KMS-11 (cell line): Measurements from ENCODE around the gene A2M.

Source experiments
- H2AFZ ChIP-seq: fragments of 200-600 bp; sonication (generic); 2 replicates; pipeline ENCODE4 v1.6.1; 2016; ENCODE audit warnings: antibody characterized with exemption, mixed run types, low read depth
- H3K27ac ChIP-seq: fragments of 200-600 bp; sonication (generic); 2 replicates; pipeline ENCODE4 v1.6.1; 2016; ENCODE audit warnings: mild to moderate bottlenecking, mixed run types
- H3K27me3 ChIP-seq: fragments of 200-600 bp; sonication (generic); 2 replicates; pipeline ENCODE4 v1.6.1; 2017; ENCODE audit warnings: mild to moderate bottlenecking, low read depth, mixed run types, moderate library complexity; ENCODE audit not compliant: insufficient read depth
- H3K36me3 ChIP-seq: fragments of 200-600 bp; sonication (generic); 2 replicates; pipeline ENCODE4 v1.6.1; 2017; ENCODE audit warnings: mild to moderate bottlenecking, mixed run types; ENCODE audit not compliant: insufficient read depth
- H3K4me1 ChIP-seq: fragments of 200-600 bp; sonication (generic); 2 replicates; pipeline ENCODE4 v1.6.1; 2016; ENCODE audit warnings: mild to moderate bottlenecking, low read depth, mixed run types; ENCODE audit not compliant: poor library complexity, severe bottlenecking
- H3K4me2 ChIP-seq: fragments of 200-600 bp; sonication (generic); 2 replicates; pipeline ENCODE4 v1.7.0; 2016; ENCODE audit warnings: mild to moderate bottlenecking, mixed run types
- H3K4me3 ChIP-seq: fragments of 200-600 bp; sonication (generic); IDR thresholded peaks from 2 replicates; pipeline ENCODE4 v1.6.1; 2017; ENCODE audit warnings: low read depth, low read length, mixed read lengths; ENCODE audit not compliant: insufficient read depth
- H3K79me2 ChIP-seq: fragments of 200-600 bp; sonication (generic); 2 replicates; pipeline ENCODE4 v1.6.1; 2016; ENCODE audit warnings: low read depth, mixed run types; ENCODE audit not compliant: insufficient read depth
- H3K9ac ChIP-seq: fragments of 200-600 bp; sonication (generic); 2 replicates; pipeline ENCODE4 v1.6.1; 2016; ENCODE audit warnings: mild to moderate bottlenecking, mixed run types
- H4K20me1 ChIP-seq: fragments of 200-600 bp; sonication (generic); 2 replicates; pipeline ENCODE4 v1.6.1; 2016; ENCODE audit warnings: mild to moderate bottlenecking, mixed run types; ENCODE audit not compliant: insufficient read depth
- CTCF ChIP-seq: fragments of 200-600 bp; sonication (generic); conservative IDR thresholded peaks from 2 replicates; pipeline ENCODE4 v1.6.1; 2017; ENCODE audit warnings: low read depth, mild to moderate bottlenecking, antibody characterized with exemption, low read length, moderate library complexity, mixed read lengths

The A2M gene

GRCh38 chr12:9076733-9077132 lies 39.0 kb downstream of the A2M start:
- no peak overlapping the region for H3K27ac ChIP-seq
- H3K4me2 ChIP-seq: no peak overlapping the region
- no peaks in the 10 kb centered on the region for H3K79me2 ChIP-seq
- no peaks in the 10 kb centered on the region for H3K4me1 ChIP-seq
- H4K20me1 ChIP-seq: no peaks in the 10 kb centered on the region
- no peaks in the 10 kb centered on the region for H3K36me3 ChIP-seq
- no peak overlapping the region for H2AFZ ChIP-seq
- H3K9ac ChIP-seq: no peak overlapping the region
- H3K27me3 ChIP-seq: no peaks in the 10 kb centered on the region
- no peak overlapping the region for H3K4me3 ChIP-seq
- no peak for TF ChIP-seq CTCF

GRCh38 chr12:9075138-9075535 lies 40.6 kb downstream of the A2M start:
- Histone ChIP-seq H3K79me2 (no peaks in the 10 kb centered on the region), H4K20me1 (no peaks in the 10 kb centered on the region), H3K9ac (no peak overlapping the region), H3K4me1 (no peaks in the 10 kb centered on the region), H3K4me3 (no peak overlapping the region), H2AFZ (no peak overlapping the region), H3K4me2 (no peak overlapping the region), H3K27ac (no peak overlapping the region), H3K27me3 (no peaks in the 10 kb centered on the region), H3K36me3 (no peaks in the 10 kb centered on the region)
- no peak for TF ChIP-seq CTCF

- H3K27ac ChIP-seq: no peak overlapping the region
- H3K4me1 ChIP-seq: no peaks in the 10 kb centered on the region
- H3K36me3 ChIP-seq: no peaks in the 10 kb centered on the region
- H2AFZ ChIP-seq: no peak overlapping the region
- no peak for TF ChIP-seq CTCF
- no peaks in the 10 kb centered on the region for H4K20me1 ChIP-seq
- no peak overlapping the region for H3K4me3 ChIP-seq
- H3K79me2 ChIP-seq: no peaks in the 10 kb centered on the region
- no peak overlapping the region for H3K4me2 ChIP-seq
- no peak overlapping the region for H3K9ac ChIP-seq
- H3K27me3 ChIP-seq: no peaks in the 10 kb centered on the region
Observed at GRCh38 chr12:9074484-9075137, 41.1 kb downstream of the A2M start.

- Histone ChIP-seq H3K36me3 (no peaks in the 10 kb centered on the region), H3K4me2 (no peak overlapping the region), H3K79me2 (no peaks in the 10 kb centered on the region), H3K4me1 (no peaks in the 10 kb centered on the region), H4K20me1 (no peaks in the 10 kb centered on the region), H2AFZ (no peak overlapping the region), H3K9ac (no peak overlapping the region), H3K27me3 (no peaks in the 10 kb centered on the region), H3K4me3 (no peak overlapping the region), H3K27ac (no peak overlapping the region)
- no peak for TF ChIP-seq CTCF
Observed at GRCh38 chr12:9073076-9073475, 42.6 kb downstream of the A2M start.
